ENCODE measurements around the gene BBX. TPM values are rescaled to one million over a fixed set of nuclear protein-coding genes. Genes with fewer than 3 reads are reported as not detected.

Gene BBX
- total and polyA plus RNA-seq, 2 of the 13 experiments (the other 11 are each of a cell fraction or from before 2014, with no cell fraction given), result 13.7 to 23.2 TPM

GRCh38 chr3:107581230-107581629 is 58.5 kb downstream of the BBX start:
- no TSS peak for BruUV-seq (replicated peaks)

GRCh38 chr3:107588217-107588616 is 65.5 kb downstream of the BBX start:
- Histone ChIP-seq H2AFZ (ENCODE audit: low read length) (no peak overlapping the region), H3K27me3 (ENCODE audit: control insufficient read depth in 1 of 2, insufficient read depth in 2 of 2, low read length in 2 of 2) (no peaks in the 10 kb centered on the region), H3K4me3 (replicated peaks in 1 of 3; ENCODE audit: insufficient read depth in 1 of 3, low read depth in 2 of 3, low read length in 3 of 3) (no peak overlapping the region), H3K4me2 (ENCODE audit: low read depth, low read length) (no peak overlapping the region), H3K4me1 (ENCODE audit: insufficient read depth, low read length) (no peaks in the 10 kb centered on the region), H3K9me3 (ENCODE audit: low read length) (no peaks in the 10 kb centered on the region), H4K20me1 (ENCODE audit: insufficient read depth, low read length) (no peaks in the 10 kb centered on the region), H3K36me3 (replicated peaks in 1 of 2; ENCODE audit: control insufficient read depth in 1 of 2, insufficient read depth in 2 of 2, low read length in 2 of 2) (no peaks in the 10 kb centered on the region), H3K9ac (ENCODE audit: insufficient read depth, low read depth, low read length) (no peak overlapping the region), H3K27ac (ENCODE audit: extremely low read length, insufficient read depth, low read length) (no peak overlapping the region), H3K79me2 (ENCODE audit: insufficient read depth, low read length) (no peaks in the 10 kb centered on the region)
- intact Hi-C loops (cut with micrococcal nuclease; ENCODE audit: unreplicated experiment), result no loop called here
- no peak for ATAC-seq
- in situ Hi-C loops (cut with HindIII; ENCODE audit: extremely low pct_ligation_motif_present, low pct_unique_long_range_greater_than_20kb), result no loop called here
- WGBS (ENCODE audit: low lambda C conversion rate), result 88% methylated on average over 1 of the region's 1 CpG
- CTCF ChIA-PET (ENCODE audit: low intra/inter-chr PET ratio, low total read pairs), result no interaction called here
- TF ChIP-seq RBFOX2 (IDR thresholded peaks at IDR 0.05; ENCODE audit: low read depth, low read length) (no peak), ZNF615 (CRISPR knock-in tag; IDR thresholded peaks at IDR 0.05; ENCODE audit: borderline replicate concordance) (no peak), NFATC3 (CRISPR knock-in tag; IDR thresholded peaks at IDR 0.05) (no peak), ZNF546 (CRISPR knock-in tag; conservative IDR thresholded peaks at IDR 0.05) (no peak), ZNF883 (CRISPR knock-in tag; IDR thresholded peaks at IDR 0.05; ENCODE audit: not compliant biosample characterization) (no peak)
- DNase-seq (ENCODE audit: low spot score), result no peak
- BruUV-seq (replicated peaks), result no TSS peak
- FAIRE-seq, result no peak
- POLR2A ChIA-PET, result no interaction called here

More at GRCh38 chr3:107581230-107581629, 58.5 kb downstream of the BBX start:
- no peak overlapping the region for H2AFZ ChIP-seq (ENCODE audit: low read length)
- WGBS (ENCODE audit: low lambda C conversion rate), result 77% methylated on average over 1 of the region's 1 CpG
- H3K9ac ChIP-seq (ENCODE audit: insufficient read depth, low read depth, low read length), result no peak overlapping the region
- no peak overlapping the region for H3K27ac ChIP-seq (ENCODE audit: extremely low read length, insufficient read depth, low read length)
- ChIA-PET POLR2A (no interaction called here), CTCF (ENCODE audit: low intra/inter-chr PET ratio, low total read pairs) (no interaction called here)
- in situ Hi-C loops (cut with HindIII; ENCODE audit: extremely low pct_ligation_motif_present, low pct_unique_long_range_greater_than_20kb), result no loop called here
- TF ChIP-seq RBM39 (IDR thresholded peaks at IDR 0.05; ENCODE audit: low read depth, low read length, poor library complexity, severe bottlenecking) (no peak), TP53 (CRISPR knock-in tag; conservative IDR thresholded peaks at IDR 0.05) (no peak)
- no peaks in the 10 kb centered on the region for H3K79me2 ChIP-seq (ENCODE audit: insufficient read depth, low read length)
- H3K27me3 ChIP-seq (ENCODE audit: control insufficient read depth in 1 of 2, insufficient read depth in 2 of 2, low read length in 2 of 2), result no peaks in the 10 kb centered on the region
- ATAC-seq (no peak), DNase-seq (ENCODE audit: low spot score) (no peak), FAIRE-seq (no peak)
- H3K4me3 ChIP-seq (replicated peaks in 1 of 3; ENCODE audit: insufficient read depth in 1 of 3, low read depth in 2 of 3, low read length in 3 of 3), result no peak overlapping the region
- no peaks in the 10 kb centered on the region; the same call in 1 of the 2 replicates for H4K20me1 ChIP-seq (ENCODE audit: insufficient read depth, low read length)
- no peak overlapping the region for H3K4me2 ChIP-seq (ENCODE audit: low read depth, low read length)
- H3K36me3 ChIP-seq (replicated peaks in 1 of 2; ENCODE audit: control insufficient read depth in 1 of 2, insufficient read depth in 2 of 2, low read length in 2 of 2), result no peaks in the 10 kb centered on the region
- intact Hi-C loops (cut with micrococcal nuclease; ENCODE audit: unreplicated experiment), result loop anchor here (5.0 kb wide), 1 partner anchor 41 kb away; no protein-coding TSS in a partner anchor
- no peaks in the 10 kb centered on the region for H3K9me3 ChIP-seq (ENCODE audit: low read length)
- no peaks in the 10 kb centered on the region for H3K4me1 ChIP-seq (ENCODE audit: insufficient read depth, low read length)
